Astrocyte of the cerebellum (primary cell): ENCODE measurements around the gene SPATA21.

ENCODE experiments used
- DNase-seq: peaks from one replicate; pipeline ENCODE4 v3.0.0-alpha.2; 2011; ENCODE audit warnings: low read depth
- H3K4me3 ChIP-seq: 2 replicates; pipeline ENCODE4 v1.5.1; 2011; ENCODE audit warnings: mild to moderate bottlenecking, low read depth, low read length, moderate library complexity
- in situ Hi-C: cut with HindIII; loops from 2 replicates; pipeline ENCODE4 v1.10.0; 2017; ENCODE audit warnings: low sequenced_read_pairs
- TF ChIP-seq, protein P1 (sequence below): IDR thresholded peaks from 2 replicates; pipeline ENCODE4 v1.5.1; 2012; ENCODE audit warnings: low read length, low read depth, moderate library complexity, mild to moderate bottlenecking; ENCODE audit errors: missing control alignments

The SPATA21 gene

GRCh38 chr1:16420424-16421118 is 16.7 kb downstream of the SPATA21 start:
- in situ Hi-C loops: no loop called here
- DNase-seq: no peak
- TF ChIP-seq, protein P1, sequence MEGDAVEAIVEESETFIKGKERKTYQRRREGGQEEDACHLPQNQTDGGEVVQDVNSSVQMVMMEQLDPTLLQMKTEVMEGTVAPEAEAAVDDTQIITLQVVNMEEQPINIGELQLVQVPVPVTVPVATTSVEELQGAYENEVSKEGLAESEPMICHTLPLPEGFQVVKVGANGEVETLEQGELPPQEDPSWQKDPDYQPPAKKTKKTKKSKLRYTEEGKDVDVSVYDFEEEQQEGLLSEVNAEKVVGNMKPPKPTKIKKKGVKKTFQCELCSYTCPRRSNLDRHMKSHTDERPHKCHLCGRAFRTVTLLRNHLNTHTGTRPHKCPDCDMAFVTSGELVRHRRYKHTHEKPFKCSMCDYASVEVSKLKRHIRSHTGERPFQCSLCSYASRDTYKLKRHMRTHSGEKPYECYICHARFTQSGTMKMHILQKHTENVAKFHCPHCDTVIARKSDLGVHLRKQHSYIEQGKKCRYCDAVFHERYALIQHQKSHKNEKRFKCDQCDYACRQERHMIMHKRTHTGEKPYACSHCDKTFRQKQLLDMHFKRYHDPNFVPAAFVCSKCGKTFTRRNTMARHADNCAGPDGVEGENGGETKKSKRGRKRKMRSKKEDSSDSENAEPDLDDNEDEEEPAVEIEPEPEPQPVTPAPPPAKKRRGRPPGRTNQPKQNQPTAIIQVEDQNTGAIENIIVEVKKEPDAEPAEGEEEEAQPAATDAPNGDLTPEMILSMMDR: no peak
- no peak overlapping the region for H3K4me3 ChIP-seq

DNA sequence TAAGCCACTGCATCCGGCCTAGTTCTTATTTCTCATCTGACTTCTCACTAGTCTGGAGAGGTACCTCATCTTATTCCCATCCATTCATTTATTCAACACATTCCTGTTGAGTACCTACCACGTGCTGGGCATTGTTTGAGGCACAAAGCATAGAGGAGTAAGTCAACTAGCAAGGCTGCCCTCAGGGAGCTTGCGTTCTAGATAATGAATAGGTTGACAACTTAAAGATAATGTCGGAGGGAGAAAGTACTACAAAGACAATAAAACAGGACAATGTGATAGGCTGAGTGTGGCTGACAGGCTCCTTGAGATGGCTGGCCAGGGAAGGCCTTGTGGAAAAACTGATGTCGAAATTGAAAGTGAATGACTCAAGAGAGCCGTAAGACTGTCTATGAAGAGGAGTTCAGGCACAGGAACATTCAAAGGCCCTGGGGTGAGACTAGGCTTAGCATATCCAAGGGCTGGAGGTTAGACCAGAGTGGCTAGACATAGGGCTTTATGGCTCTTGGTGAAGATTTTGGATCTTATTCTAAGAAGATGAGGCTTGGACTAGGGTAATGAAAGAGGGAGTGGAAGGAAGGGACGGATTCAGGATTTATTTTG is 18.3 kb downstream of the SPATA21 start:
- H3K4me3 ChIP-seq: no peak overlapping the region
- in situ Hi-C loops: no loop called here
- TF ChIP-seq, protein P1: no peak
- DNase-seq: no peak

GRCh38 chr1:16413191-16413590 is 24.0 kb downstream of the SPATA21 start:
- TF ChIP-seq, protein P1: no peak
- in situ Hi-C loops: no loop called here

DNA sequence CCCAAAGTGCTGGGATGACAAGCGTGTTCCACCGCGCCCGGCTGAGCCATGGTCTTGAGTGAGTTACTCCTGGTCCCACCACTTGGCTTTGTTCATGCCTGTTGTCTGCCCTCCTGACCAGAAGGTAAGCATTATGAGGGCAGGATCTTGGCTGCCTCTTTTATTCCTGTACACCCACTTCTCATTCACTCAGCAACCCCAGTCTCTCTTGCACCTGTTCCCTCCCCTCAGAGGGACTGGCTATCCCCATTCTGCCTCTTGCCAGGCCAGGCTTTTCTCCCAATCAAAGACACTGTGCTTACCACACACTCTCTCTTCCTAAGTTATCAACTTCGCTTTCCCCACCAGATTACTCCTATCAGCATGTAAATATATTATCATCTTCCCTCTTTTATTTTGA is 26.4 kb downstream of the SPATA21 start:
- in situ Hi-C loops: no loop called here
- no peak for DNase-seq
- no peak overlapping the region for H3K4me3 ChIP-seq
- TF ChIP-seq, protein P1: no peak

More at GRCh38 chr1:16413191-16413590, 24.0 kb downstream of the SPATA21 start:
- no peak for DNase-seq
- no peak overlapping the region for H3K4me3 ChIP-seq

GRCh38 chr1:16409536-16410152 is 27.6 kb downstream of the SPATA21 start:
- no peak overlapping the region for H3K4me3 ChIP-seq
- no peak for DNase-seq
- TF ChIP-seq, protein P1: no peak
- in situ Hi-C loops: no loop called here

DNA sequence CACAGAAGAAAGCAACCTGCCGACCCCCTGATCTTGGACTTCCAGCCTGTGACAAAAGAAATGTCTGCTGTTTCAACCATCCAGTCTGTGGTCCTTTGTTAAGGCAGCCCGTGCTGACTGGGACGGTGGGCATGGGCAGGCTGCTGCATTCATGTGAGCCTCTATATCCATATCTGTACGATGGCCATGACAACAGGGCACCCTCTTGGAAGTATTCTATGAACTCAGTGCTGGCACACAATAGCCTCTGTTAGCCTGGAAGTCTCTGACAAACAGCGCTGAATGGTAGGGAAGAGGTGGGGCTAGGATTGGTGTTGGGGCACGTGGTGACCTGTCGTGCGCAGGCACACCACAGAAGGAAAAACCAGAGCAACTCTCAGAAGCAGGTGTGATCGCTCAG is 30.4 kb downstream of the SPATA21 start:
- in situ Hi-C loops: no loop called here
- DNase-seq: no peak
- H3K4me3 ChIP-seq: no peak overlapping the region
- TF ChIP-seq, protein P1: no peak
